HPDE6-E6E7 (cell line): ENCODE results near the gene MFSD6.
"Not testable (repeated sequence)": the region's sequence is repeated elsewhere in the genome, so short reads cannot be mapped to it uniquely, and the experiment has no call there.

Experiments
- DNase-seq: peaks from one replicate; pipeline ENCODE4 v3.0.0; 2011; ENCODE audit warnings: missing footprints; ENCODE audit errors: extremely low spot score

The MFSD6 gene

DNA sequence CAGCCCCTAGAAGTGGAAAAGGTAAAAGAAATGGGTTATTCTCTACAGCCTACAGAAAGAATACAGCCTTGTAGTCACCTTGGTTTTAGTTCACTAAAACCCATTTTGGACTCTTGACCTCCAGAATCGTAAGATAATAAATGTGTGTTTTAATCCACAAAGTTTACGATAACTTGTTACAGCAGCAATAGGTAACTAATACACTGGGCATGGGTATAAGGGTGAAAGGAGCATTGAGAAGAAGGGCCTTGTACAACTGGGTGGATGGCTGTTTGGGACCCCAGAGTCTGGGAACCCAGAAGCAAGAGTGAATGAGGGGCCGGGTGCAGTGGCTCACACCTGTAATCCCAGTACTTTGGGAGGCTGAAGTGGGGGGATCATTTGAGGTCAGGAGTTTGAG is 2.2 kb upstream of the MFSD6 start:
- DNase-seq = no peak

GRCh38 chr2:190406805-190407204 is 1.4 kb upstream of the MFSD6 start:
- DNase-seq = no peak

GRCh38 chr2:190407246-190407661 is 901 bp upstream of the MFSD6 start:
- no peak for DNase-seq

- DNase-seq = peak; percentile 22
Observed at GRCh38 chr2:190408538-190409271, 550 bp downstream of the MFSD6 start.

GRCh38 chr2:190409616-190410015 is 1.5 kb downstream of the MFSD6 start:
- no peak for DNase-seq

DNA sequence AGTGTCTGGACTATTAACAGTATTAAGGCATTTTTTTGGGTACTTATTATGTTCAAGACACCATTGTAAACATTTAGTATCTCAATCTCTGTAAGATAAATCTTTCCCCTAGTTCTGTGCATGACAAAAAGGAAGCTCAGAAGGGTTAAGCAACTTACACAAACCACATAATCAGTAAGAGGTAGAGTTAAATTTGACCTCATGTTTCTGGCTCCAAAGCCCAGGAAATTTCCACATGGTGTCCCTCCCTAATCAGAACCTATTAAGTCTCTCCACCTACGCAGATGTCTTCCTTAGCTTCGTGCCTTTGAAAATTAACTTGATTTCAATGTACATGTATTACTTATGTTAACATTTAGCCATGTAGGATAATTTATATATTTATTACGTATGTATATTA is 2.0 kb downstream of the MFSD6 start:
- no peak for DNase-seq

DNA sequence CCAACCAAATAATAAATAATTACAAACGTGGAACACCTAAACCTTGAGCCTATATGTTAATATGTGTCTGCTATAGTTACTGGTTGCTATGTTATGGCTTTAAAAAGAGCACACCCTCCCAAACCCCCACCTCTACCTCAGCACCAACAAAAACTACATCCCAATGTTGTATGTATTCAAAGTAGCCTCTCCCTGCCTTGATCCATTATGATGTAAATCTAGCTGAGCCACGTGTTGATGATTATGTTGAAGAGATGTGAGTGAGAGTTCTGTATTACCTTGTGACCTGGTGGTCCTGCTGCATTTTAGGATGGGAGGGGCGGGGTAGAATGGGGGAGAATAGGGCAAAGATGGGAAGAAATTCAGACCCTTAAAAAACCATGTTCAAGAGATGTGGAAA is 4.8 kb downstream of the MFSD6 start:
- no peak for DNase-seq

GRCh38 chr2:190413421-190413820 is 5.3 kb downstream of the MFSD6 start:
- peak; percentile 28 for DNase-seq

- no peak for DNase-seq
Observed at GRCh38 chr2:190415251-190415650, 7.1 kb downstream of the MFSD6 start.

DNA sequence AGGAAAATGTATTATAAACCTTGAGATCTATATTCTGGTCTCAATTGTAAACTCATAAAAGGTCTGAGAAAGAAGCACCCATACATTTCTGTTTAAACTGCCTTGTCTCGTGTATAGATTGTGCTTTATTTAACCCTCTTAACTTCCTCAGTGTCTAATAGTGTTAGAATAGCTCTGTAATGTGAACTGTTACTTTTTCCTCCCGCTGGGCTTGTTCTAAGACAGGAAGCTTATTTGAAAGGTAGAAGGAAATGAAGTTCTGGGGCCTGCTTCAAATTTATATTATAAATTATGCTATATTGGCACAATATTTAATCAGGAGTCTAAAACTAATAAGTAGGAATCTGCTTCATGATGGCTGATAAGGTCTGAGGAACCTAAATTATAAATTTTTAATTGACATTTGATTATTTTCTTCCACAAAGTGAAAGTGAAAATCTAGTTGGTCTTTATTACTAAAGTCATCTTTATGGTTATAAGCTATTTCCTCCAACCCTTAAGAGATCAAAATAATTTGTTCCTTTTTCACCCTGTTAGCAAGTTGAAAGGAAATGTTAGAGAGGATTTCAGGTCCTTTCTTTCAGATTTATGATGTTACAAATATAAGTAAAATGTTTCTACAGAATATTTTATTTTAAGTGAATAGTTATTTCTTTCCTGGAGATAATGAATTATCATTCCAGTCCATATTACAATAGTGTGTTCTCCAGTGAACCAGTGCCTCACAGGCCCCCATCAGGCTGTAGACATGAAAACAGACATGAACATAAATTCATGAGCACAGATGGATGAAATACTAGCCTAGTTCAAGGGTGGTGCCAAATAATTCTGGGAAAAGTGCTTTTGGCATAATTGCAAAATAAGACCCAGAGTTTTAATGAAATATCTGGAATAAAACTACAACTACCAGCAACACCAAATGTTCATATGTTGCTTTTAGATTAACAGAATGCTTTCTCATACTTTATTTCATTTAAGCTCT is 7.9 kb downstream of the MFSD6 start:
- DNase-seq = no peak

DNA sequence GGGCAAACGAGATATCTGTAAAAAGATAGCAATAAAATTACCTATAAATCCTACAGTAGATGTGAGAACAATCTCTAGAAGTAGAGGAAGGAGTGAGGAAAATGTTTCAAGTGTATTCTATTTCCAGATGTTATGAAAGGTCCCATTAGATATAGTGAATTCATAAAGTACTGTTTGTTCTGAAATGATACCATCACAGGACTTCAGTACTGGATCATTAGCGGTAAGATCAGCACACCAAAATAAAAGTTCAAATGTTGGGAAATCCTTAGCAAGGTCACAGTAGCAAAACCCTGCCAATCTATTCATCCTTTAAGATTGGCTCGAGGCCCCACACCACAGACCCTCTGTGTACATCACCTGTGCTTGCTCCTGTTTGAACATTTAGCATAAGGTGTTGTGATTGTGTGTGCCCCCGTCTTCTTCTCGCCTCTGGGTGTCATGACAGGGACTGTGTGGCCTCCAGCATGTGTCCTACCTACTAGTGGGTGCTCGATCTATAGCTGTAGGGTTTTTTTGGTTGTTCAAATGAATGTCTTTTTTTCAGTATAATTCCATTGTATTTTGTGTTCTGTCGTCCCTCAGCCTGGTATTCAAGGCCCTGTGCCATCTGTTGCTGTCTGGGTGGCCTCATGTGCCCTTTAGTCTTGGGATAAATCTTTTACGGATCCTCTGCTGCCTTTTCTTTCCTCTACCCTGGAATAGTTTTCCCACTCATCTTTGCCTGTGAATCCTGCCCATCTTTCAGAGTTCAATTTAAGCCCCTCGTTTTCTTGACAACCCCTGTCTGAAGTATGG is 9.1 kb downstream of the MFSD6 start:
- no peak for DNase-seq

DNA sequence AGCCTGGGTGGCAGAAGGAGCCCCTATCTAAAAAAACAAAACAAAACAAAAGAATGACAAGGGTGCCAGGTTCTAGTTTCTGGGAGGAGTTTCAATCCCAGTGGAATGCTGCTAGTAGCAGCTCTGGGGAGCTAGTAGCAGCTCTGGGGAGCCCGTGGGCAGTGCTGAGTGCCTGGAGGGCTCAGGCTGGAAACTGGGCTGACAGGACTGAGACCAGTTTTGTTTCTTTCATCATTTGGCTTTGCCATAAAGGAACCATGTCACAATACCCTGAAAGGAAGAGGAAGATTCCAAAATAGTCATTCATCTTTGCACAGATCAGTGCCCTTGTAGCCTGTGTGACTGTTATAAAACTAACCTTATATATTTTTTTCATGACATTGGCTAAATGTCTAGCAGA is 10.6 kb downstream of the MFSD6 start:
- DNase-seq = no peak

GRCh38 chr2:190420801-190421200 is 12.6 kb downstream of the MFSD6 start:
- no peak for DNase-seq

- DNase-seq = no peak
Observed at GRCh38 chr2:190425221-190425866, 17.2 kb downstream of the MFSD6 start.

DNA sequence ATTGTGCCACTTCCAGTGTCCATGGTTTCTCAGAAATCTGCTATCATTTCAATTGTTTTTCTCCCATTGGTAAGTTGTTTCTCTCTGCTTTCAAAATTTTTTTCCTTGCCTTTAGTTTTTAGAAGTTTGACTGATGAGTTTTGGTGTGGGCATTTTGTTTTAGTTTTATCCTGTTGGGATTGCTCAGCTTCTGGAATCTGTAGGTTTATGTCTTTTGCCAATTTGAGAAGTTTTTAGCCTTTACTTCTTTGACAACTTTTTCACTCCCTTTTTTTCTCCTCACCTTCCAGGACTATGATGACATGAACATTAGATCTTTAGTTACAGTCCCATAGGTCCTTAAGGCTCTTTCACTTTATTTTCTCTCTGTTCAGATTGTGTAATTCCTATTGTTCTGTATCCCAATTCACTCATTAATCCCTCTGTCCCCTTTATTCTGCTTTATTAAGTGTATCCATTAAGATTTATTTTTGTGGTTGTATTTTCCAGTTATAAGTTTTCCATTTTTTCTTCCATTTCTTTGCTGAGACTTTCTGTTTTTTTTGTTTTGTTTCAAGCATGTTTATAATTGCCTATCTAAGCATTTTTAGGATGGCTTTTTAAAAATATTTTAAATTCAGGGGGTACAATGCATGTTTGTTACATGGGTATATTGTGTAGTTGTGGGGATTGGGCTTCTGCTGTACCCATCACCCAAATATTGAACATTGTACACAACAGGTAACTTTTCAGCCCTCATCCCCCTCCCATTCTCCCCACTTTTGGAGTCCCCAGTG is 17.9 kb downstream of the MFSD6 start:
- no peak for DNase-seq

- not testable (repeated sequence) for DNase-seq
Observed at GRCh38 chr2:190430866-190431265, 22.7 kb downstream of the MFSD6 start.

GRCh38 chr2:190431907-190432306 is 23.8 kb downstream of the MFSD6 start:
- DNase-seq = no peak

- no peak for DNase-seq
Observed at GRCh38 chr2:190432567-190433231, 24.5 kb downstream of the MFSD6 start.

DNA sequence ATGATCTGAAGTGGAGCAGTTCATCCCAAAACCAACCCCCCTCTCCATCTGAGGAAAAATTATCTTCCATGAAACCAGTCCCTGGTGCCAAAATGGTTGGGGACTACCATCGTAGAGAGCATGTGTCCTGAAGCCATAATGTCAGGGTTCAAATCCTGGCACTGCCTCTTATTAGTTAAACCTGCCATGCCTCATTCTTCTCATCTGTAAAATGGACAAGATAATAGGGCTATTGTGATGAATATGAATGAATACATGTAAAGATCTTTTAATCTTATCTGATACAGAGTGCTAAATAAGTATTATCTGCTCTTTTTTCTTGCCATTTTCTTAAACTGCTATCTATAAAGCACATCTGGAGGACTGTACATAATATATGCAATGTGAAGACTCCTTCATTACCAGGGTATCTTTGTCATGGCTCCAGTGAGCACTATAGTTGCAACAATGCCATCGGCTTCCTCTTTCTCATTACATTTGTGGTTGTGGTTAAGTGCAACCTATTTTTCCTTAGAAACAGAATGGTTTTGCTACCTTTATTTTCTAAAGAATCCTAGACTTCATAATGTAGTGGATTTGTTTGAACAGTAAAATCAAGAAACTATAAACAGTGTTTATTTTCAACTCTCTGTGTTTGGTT is 27.0 kb downstream of the MFSD6 start:
- no peak for DNase-seq

- no peak for DNase-seq
Observed at GRCh38 chr2:190436557-190436956, 28.4 kb downstream of the MFSD6 start.
